LNCaP clone FGC (cell line): Measurements from ENCODE around the gene FKBP3.

Experiments used
- DNase-seq: peaks from one replicate; pipeline ENCODE4 v3.0.0-alpha.2; 2011; ENCODE audit warnings: low read depth
- H3K4me3 ChIP-seq: 2 replicates; pipeline ENCODE4 v1.5.1; 2011; ENCODE audit warnings: mild to moderate bottlenecking, low read depth, low read length, control low read depth
- TF ChIP-seq, protein P1 (sequence below): IDR thresholded peaks from 2 replicates; pipeline ENCODE4 v1.5.1; 2012; ENCODE audit warnings: mild to moderate bottlenecking; ENCODE audit not compliant: control insufficient read depth, insufficient read depth; ENCODE audit errors: extremely low read depth

Gene FKBP3

DNA sequence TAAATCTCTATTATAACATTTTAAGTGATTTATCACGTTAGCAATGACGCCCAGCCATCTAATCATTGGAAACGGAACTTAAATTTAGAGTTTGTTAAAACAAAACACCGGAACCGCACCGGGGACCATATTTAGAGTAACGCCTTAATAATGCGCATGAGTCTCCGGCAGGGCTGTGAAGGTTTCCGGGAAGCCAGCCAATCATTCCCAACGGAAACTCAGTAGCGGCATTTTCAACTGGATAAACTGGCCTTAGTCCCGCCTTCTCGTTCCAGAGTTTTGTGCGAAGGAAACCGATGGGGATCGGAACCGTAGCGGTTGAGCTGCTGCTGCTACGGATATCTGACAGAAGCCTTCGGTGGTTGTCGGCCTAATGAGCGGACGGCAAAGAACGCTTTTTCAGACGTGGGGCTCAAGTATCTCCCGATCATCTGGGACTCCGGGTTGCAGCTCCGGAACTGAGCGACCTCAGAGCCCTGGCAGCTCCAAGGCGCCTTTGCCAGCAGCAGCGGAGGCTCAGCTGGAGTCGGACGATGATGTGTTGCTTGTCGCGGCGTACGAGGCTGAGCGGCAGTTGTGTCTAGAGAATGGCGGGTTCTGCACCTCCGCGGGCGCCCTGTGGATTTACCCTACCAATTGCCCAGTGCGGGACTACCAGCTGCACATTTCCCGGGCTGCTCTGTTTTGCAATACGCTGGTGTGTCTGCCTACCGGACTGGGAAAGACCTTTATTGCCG is 1.5 kb upstream of the FKBP3 start, which contains the start of gene FANCM:
Gene FANCM (plus strand): TSS at position 272 of the 737 bp plus-strand sequence. CDS start 102 bp downstream, at position 374.
- TF ChIP-seq, protein P1, sequence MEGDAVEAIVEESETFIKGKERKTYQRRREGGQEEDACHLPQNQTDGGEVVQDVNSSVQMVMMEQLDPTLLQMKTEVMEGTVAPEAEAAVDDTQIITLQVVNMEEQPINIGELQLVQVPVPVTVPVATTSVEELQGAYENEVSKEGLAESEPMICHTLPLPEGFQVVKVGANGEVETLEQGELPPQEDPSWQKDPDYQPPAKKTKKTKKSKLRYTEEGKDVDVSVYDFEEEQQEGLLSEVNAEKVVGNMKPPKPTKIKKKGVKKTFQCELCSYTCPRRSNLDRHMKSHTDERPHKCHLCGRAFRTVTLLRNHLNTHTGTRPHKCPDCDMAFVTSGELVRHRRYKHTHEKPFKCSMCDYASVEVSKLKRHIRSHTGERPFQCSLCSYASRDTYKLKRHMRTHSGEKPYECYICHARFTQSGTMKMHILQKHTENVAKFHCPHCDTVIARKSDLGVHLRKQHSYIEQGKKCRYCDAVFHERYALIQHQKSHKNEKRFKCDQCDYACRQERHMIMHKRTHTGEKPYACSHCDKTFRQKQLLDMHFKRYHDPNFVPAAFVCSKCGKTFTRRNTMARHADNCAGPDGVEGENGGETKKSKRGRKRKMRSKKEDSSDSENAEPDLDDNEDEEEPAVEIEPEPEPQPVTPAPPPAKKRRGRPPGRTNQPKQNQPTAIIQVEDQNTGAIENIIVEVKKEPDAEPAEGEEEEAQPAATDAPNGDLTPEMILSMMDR, result no peak
- DNase-seq, result peak; percentile 98
- H3K4me3 ChIP-seq, result peak within 1 kb of the TSS; percentile 63

DNA sequence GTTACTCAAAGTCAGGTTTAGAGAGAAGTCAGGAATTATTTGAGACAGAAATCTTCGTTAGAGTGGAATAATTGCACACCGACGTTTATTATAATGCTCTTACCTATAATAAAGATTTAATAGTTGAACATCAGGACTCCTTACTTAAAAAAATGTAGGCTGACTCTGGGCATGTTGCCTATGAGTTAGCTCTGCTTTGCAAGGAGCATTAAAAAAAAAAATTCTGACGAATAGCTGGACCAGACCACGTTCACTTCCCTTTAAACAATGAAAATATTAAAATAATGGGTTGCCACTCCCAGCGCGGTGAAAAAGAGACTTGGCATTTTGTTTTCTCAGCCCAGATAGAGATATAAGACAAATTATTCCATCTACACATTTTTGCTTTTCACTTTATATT is 875 bp upstream of the FKBP3 start:
- TF ChIP-seq, protein P1, result no peak
- DNase-seq, result no peak
- peak overlapping the region; percentile 63 for H3K4me3 ChIP-seq

DNA sequence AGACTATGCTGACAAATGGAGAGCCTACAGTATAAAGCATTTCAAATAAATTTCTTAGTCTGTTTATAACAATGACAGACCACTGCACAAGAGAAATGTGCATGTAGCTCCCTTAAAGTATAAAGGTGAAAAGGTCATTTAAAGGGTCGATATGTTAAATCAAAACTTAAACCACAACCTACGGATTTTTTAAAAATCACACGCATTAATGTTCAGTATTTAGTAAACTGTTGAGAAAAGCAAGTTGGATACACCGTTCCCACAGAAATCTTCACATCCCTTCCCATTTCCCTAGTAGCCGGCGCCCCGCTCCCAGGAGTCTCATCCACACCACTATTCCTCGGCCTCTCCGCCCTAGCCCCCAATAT is 614 bp downstream of the FKBP3 start:
- no peak for DNase-seq
- H3K4me3 ChIP-seq, result peak overlapping the region; percentile 63
- TF ChIP-seq, protein P1, result no peak

DNA sequence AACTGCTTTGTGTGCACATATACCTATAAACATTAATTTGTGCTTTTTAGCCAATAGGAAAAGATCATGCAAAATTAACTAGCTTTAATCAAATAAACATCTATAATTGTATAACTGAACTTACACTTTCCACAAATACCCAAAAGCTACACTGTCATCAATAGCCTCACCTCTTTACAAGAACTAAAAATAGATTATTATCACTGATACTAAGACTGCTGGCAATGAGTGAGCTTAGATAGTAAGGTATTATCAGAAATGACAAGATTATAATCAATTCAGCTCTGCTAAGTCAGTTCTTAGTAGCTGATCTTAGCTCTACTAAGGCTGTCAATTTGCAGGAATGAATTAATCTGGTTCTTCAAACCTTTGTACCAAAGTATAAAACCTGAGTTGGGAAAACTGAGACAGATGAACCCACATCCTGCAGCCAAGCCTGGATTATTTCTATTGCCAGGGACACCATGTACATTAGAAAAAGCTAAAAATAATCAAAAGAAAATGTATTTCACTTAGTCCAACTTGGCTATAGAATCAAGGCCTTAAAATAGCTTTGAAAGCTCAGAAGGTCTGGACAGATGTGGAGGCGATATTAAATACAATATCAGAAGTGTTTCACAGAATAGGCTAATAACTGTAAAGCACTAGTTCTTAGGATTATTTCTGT is 5.2 kb downstream of the FKBP3 start:
- H3K4me3 ChIP-seq, result no peak overlapping the region
- TF ChIP-seq, protein P1, result no peak
- no peak for DNase-seq

- DNase-seq, result no peak
- TF ChIP-seq, protein P1, result no peak
- H3K4me3 ChIP-seq, result no peak overlapping the region
Observed at GRCh38 chr14:45125754-45126153, 8.5 kb downstream of the FKBP3 start.

- no peak for DNase-seq
- H3K4me3 ChIP-seq, result no peak overlapping the region
- TF ChIP-seq, protein P1, result no peak
Observed at GRCh38 chr14:45123271-45123670, 11.0 kb downstream of the FKBP3 start.
